GM21786 (cell line): ENCODE data around the gene CAPG.
"Not testable (repeated sequence)": the region's sequence is repeated elsewhere in the genome, so short reads cannot be mapped to it uniquely, and the experiment has no call there.

Experiments used
- ATAC-seq: cut with Tn5 transposase; IDR thresholded peaks from one replicate; pipeline ENCODE4 v1.9.1; 2021; ENCODE audit not compliant: unreplicated experiment

The CAPG gene

GRCh38 chr2:85398426-85399182, 11.6 kb downstream of the CAPG start:
- no peak for ATAC-seq

- no peak for ATAC-seq
These were observed 12.2 kb downstream of the CAPG start for GRCh38 chr2:85397925-85398331.

- no peak for ATAC-seq
These were observed 13.4 kb downstream of the CAPG start for GRCh38 chr2:85396531-85397470.

- no peak for ATAC-seq
These were observed 14.2 kb downstream of the CAPG start for GRCh38 chr2:85395912-85396475.

GRCh38 chr2:85394976-85395375, 15.2 kb downstream of the CAPG start:
- no peak for ATAC-seq

- no peak for ATAC-seq
These were observed 15.9 kb downstream of the CAPG start for GRCh38 chr2:85394261-85394681.

- no peak for ATAC-seq
These were observed 16.3 kb downstream of the CAPG start for GRCh38 chr2:85393836-85394235.

- ATAC-seq = no peak
These were observed 19.1 kb downstream of the CAPG start for GRCh38 chr2:85390941-85391669.

- no peak for ATAC-seq
These were observed 21.2 kb downstream of the CAPG start for GRCh38 chr2:85388878-85389538.

- ATAC-seq = no peak
These were observed 22.4 kb downstream of the CAPG start for GRCh38 chr2:85387754-85388153.

GRCh38 chr2:85385746-85386145, 24.4 kb downstream of the CAPG start:
- no peak for ATAC-seq

- no peak for ATAC-seq
These were observed 26.3 kb downstream of the CAPG start for GRCh38 chr2:85383850-85384249.

- ATAC-seq = not testable (repeated sequence)
These were observed 27.0 kb downstream of the CAPG start for GRCh38 chr2:85383151-85383550.

- ATAC-seq = no peak
These were observed 30.1 kb downstream of the CAPG start for GRCh38 chr2:85380048-85380447.

- no peak for ATAC-seq
These were observed 31.9 kb downstream of the CAPG start for GRCh38 chr2:85378257-85378656.

GRCh38 chr2:85377083-85377482, 33.1 kb downstream of the CAPG start:
- ATAC-seq = no peak

- ATAC-seq = no peak
These were observed 33.7 kb downstream of the CAPG start for GRCh38 chr2:85376291-85377065.

GRCh38 chr2:85371045-85371444, 39.1 kb downstream of the CAPG start:
- no peak for ATAC-seq

- ATAC-seq = no peak
These were observed 40.7 kb downstream of the CAPG start for GRCh38 chr2:85369500-85369899.

- no peak for ATAC-seq
These were observed 41.2 kb downstream of the CAPG start for GRCh38 chr2:85368921-85369320.
